GM12892 (cell line): ENCODE results near the gene DPPA3. TPM values are rescaled to one million over a fixed set of nuclear protein-coding genes. Genes with fewer than 3 reads are reported as not detected.
"Not testable (repeated sequence)": the region's sequence is repeated elsewhere in the genome, so short reads cannot be mapped to it uniquely, and the experiment has no call there.

Source experiments
- DNase-seq: peaks from one replicate; pipeline ENCODE4 v3.0.0; 2011; ENCODE audit not compliant: insufficient read length
- FAIRE-seq: peaks from 2 replicates; lab custom pipeline; 2011; peaks lifted over from hg19 to GRCh38; lab: Jason Lieb, UNC
- POLR2A ChIP-seq: IDR thresholded peaks from 2 replicates; pipeline ENCODE4 v1.6.1; 2011; ENCODE audit warnings: low read depth, low read length, control low read depth
- POLR2AphosphoS5 ChIP-seq: IDR thresholded peaks from 2 replicates; pipeline ENCODE4 v1.6.1; 2011; ENCODE audit warnings: low read depth, low read length, control low read depth
- TAF1 ChIP-seq: IDR thresholded peaks from 2 replicates; pipeline ENCODE4 v1.6.1; 2011; ENCODE audit warnings: low read depth, mild to moderate bottlenecking, control low read depth, low read length, borderline replicate concordance
- polyA plus RNA-seq: library from polyadenylated mRNA; unstranded; fragments of >200 nt; gene quantifications from one replicate; pipeline ENCODE4 v1.2.1, GENCODE V29; 2012; ENCODE audit warnings: missing spikeins, inconsistent platforms; ENCODE audit not compliant: missing spikeins

The DPPA3 gene
- polyA plus RNA-seq: not detected

DNA sequence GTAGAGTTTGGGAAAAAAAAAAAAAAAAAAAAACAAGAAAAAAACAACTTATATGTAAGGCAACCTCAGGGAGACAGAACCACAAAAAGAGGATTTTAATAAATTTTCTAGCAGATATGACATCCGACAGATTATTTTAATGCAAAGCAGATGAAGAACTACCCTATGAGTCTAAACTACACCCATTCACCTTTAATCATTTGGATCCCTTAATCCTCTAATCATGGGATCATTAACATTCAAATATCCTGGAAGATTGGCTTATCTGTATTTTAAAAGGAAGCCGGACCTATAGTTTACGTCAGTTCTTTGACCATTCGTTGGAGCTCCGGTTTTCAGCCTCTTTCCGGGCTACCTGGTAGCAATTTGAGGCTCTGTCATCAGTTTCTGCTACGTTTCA, at the start of gene DPPA3:
DPPA3 (plus strand) TSS at position 301 of the 400 bp plus-strand sequence. CDS start 138 bp downstream, outside the sequence.
- DNase-seq (no peak), FAIRE-seq (no peak)
- TF ChIP-seq TAF1 (no peak), POLR2A (no peak), POLR2AphosphoS5 (no peak)

DNA sequence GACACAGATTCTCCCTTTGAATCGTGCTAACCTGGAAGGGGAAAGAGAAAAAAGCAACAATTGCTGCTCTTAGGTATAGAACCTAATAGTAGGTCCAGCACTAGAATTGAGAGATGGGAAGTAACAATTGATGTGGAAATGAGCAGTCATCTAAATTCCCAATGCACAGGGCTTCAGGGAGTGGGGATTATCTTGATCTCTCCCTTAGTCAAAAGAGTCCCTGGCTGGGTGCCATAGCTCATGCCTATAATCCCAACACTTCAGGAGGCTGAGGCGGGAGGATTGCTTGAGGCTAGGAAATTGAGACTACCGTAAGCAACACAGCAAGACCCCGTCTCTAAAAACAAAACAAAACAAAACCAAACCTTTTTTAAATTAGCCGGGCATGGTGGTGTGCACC, 49.5 kb upstream of the DPPA3 start:
- FAIRE-seq (no peak), DNase-seq (no peak)
- no peak for TF ChIP-seq POLR2AphosphoS5
- TF ChIP-seq POLR2A: no peak
- no peak for TF ChIP-seq TAF1

DNA sequence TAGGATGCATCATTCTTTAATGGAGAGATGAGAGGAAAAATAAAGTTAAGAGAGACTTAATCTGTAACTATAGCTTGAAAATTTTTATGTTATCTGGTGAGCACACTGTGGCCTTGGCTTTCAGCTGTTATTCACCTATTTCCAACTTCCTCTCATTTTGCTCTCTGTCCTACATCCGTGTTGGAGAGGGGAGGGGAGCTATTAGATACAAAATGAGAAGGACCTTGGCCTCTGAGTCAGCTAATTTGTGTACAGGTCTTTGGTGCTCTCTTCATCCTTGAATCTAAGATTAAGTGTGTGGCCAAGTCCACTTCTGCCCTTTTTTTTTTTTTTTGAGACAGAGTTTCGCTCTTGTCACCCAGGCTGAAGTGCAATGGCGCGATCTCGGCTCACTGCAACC, 44.6 kb upstream of the DPPA3 start:
- TF ChIP-seq POLR2A (no peak), POLR2AphosphoS5 (no peak), TAF1 (no peak)
- DNase-seq (no peak), FAIRE-seq (no peak)

DNA sequence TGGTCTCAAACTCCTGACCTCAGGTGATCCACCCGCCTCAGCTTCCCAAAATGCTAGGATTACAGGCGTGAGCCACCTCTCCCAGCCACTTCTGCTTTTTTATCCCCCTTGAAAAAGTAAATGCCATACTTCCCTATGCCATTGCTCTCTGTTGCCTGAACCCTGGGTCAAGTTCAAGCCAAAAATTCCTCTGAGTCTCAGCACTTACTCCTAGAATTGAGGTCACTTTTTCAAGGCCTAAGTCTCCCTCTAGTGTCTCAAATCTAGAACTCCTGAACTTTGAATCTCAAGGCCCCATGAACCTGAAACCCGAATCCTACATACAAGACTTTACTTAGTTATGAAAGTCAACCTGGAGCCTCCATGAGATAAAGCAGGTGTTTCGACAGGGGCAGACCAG, 44.1 kb upstream of the DPPA3 start:
- TF ChIP-seq TAF1 (no peak), POLR2A (no peak), POLR2AphosphoS5 (no peak)
- FAIRE-seq (no peak), DNase-seq (no peak)

DNA sequence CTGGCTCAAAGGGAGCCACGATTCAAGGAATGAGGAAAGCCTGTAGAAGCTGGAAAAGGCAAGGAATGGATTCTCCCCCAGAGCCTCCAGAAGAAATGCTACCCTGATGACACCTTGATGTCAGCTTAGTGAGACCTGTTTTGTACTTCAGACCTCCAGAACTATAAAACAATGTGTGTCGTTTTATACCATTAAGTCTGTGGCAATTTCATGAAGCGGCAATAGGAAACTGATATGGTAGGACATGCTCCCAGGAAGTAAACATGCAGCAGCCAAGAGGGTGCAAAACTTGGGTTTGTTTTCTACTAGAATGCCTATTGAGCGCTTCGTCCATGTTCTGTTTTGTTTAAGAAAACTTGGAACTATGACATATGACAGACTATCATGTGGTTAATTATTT, 43.1 kb upstream of the DPPA3 start:
- TF ChIP-seq TAF1 (no peak), POLR2A (no peak), POLR2AphosphoS5 (no peak)
- FAIRE-seq (no peak), DNase-seq (no peak)

DNA sequence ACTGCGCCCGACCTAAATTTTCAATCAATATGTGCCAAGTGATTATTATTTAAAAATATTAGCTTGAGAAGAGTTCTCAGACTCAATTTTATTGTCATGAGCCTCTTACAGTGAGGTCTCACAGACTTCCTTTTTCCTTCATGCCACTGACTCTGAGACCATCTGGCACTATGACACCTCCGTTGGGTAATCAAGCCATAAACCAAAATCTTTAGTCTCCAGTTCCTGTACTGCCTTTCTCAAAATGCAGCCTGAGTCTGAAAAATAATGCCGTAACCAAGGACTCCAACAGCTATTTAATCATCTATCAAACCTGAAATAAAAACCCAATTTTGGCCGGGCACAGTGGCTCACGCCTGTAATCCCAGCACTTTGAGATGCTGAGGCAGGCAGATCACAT, 35.8 kb upstream of the DPPA3 start:
- not testable (repeated sequence) for DNase-seq, FAIRE-seq

DNA sequence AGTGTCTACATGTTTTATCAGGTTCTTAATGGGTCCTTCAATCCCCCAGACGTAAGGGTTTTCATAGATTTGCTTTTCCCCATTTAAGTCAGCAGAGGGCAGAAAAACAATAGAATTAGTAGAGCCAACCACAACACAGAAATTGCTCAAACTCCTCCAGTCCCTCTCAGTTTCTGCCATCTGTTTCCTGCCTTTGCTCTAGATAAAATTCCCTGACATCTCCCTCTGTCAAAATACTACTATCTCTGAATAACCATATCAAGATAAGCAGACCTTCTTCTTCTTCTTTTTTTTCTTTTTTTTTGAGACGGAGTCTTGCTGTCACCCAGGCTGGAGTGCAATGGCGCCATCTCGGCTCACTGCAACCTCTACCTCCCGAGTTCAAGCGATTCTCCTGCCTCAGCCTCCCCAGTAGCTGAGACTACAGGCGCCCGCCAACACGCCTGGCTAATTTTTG, 33.8 kb upstream of the DPPA3 start:
- DNase-seq (peak; percentile 19), FAIRE-seq (peak; percentile 38)

DNA sequence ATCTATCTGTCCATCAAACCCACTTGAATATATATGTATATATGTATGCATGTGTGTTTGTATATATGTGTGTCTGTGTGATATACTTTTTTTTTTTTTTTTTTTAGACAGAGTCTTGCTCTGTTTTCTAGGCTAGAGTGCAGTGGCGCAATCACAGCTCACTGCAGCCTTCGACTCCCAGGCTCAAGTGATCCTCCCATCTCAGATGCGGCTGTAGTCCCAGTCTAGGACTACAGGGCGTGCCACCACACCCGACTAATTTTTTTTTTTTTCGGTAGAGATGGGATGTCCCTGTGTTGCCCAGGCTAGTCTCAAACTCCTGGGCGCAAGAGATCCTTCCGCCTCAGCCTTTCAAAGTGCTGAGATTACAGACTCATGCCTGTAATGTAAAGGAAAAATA, 32.5 kb upstream of the DPPA3 start:
- DNase-seq: no peak
- FAIRE-seq: no peak
- no peak for TF ChIP-seq POLR2A
- no peak for TF ChIP-seq TAF1
- no peak for TF ChIP-seq POLR2AphosphoS5

GRCh38 chr12:7679251-7680045, 31.8 kb upstream of the DPPA3 start:
- no peak for TF ChIP-seq POLR2A
- no peak for TF ChIP-seq TAF1
- TF ChIP-seq POLR2AphosphoS5: no peak
- DNase-seq: no peak
- FAIRE-seq: no peak

DNA sequence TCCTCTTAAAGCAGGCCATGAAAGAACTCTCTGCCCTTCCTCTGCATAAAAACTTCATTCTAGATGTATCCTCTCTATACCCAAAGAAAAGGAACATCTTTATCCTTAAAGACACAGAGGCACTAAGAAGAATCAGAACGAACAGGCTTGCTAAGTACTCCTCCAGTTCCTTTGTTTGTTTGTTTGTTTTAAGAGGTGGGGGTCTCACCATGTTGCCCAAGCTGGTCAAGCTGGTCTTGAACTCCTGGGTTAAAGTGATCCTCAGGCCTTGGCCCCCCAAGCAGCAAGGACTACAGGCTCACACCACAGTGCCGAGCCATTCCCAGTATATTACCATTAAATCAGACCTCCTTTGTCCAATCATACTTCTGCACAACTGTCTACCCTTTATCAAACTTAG, 29.7 kb upstream of the DPPA3 start:
- TF ChIP-seq POLR2AphosphoS5 (no peak), POLR2A (no peak), TAF1 (no peak)
- FAIRE-seq (no peak), DNase-seq (no peak)

GRCh38 chr12:7693793-7694192, 17.4 kb upstream of the DPPA3 start:
- FAIRE-seq (no peak), DNase-seq (no peak)
- TF ChIP-seq POLR2A (no peak), POLR2AphosphoS5 (no peak), TAF1 (no peak)

DNA sequence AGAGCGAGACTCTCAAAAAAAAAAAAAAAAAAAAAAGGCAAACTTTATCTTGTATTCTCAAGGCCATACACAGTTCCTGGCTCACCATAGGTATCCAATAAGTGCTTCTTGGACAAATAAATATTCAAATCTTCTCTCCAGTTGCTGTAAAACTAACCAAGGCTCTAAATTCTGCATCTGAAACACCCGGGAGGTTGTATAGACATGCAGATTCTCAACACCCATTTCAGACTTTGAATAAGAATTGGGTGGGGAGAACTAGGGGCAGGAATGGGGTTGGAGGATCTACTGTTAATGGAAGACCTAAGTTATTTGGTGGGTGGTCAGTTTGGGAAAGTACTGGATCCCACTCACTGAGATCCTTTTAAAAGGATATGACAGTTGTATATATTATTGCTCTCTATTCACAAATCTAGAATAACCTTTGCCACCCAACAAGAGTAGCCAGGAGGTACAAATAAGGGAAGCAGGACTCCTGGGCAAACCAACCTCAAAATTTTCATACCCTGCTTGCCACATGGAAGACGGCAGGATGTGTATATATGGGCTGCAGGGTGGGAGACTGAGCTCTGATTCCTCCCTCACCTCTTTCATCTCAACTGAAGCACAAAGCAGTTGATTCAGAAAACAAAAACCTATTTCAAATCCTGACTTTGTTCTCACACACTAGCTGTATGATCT, 16.5 kb upstream of the DPPA3 start:
- TF ChIP-seq POLR2AphosphoS5 (no peak), POLR2A (no peak), TAF1 (no peak)
- FAIRE-seq: no peak
- no peak for DNase-seq
